ENCODE data around the gene TMEM200C.

DNA sequence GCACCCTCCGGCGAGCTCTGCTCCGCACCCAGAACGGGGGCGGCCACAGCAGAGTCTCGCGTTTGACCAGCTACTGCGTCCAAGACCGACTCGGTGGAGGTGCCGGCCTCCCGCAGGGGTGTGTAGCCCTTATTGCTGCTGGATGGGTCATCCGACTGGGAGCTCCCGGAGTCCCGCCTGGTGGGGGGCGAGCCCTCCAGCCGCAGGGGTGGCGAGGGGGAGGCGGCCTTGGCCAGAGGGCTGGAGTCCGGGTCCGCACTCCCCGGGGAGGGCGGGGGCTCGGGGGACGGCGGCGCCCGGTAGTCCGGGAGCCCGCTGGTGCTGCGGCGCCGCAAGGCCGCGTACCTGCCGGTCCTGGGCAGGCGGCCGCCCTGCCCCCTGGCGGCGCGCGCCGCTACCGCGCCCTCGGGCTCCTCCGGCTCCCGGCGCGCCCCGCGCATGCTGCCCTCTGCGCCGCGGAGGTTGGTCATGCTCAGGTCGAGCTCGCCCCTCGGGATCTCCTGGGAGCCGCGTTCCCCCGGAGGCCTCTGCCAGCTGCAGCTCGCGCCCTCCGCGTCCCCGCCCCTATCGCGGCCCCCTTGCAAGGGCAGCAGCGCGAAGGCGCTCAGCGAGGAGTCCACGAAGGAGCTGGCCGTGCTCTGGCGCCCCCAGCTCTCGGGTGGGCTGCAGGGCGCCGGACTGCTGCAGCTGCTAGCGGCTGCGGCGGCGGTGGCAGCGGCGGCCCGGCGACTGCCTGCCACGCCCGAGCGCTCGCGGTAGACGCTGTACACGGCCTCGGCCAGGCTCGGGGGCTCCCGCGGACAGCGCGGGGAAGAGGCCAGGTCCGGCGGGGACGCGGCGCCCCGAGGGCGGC is 4.8 kb downstream of the TMEM200C start:
- TF ChIP-seq EZH2 (IDR thresholded peaks at IDR 0.05; ENCODE audit: borderline replicate concordance, low read depth, low read length, severe bottlenecking) (peak; percentile 69), POLR2AphosphoS5 (IDR thresholded peaks at IDR 0.05; ENCODE audit: insufficient read depth, low read depth, low read length) (no peak), MYC (IDR thresholded peaks at IDR 0.05; ENCODE audit: low read depth, low read length) (no peak), POLR2A (IDR thresholded peaks at IDR 0.05; ENCODE audit: low read depth, low read length) (no peak)
- TF ChIP-seq, protein P1, sequence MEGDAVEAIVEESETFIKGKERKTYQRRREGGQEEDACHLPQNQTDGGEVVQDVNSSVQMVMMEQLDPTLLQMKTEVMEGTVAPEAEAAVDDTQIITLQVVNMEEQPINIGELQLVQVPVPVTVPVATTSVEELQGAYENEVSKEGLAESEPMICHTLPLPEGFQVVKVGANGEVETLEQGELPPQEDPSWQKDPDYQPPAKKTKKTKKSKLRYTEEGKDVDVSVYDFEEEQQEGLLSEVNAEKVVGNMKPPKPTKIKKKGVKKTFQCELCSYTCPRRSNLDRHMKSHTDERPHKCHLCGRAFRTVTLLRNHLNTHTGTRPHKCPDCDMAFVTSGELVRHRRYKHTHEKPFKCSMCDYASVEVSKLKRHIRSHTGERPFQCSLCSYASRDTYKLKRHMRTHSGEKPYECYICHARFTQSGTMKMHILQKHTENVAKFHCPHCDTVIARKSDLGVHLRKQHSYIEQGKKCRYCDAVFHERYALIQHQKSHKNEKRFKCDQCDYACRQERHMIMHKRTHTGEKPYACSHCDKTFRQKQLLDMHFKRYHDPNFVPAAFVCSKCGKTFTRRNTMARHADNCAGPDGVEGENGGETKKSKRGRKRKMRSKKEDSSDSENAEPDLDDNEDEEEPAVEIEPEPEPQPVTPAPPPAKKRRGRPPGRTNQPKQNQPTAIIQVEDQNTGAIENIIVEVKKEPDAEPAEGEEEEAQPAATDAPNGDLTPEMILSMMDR (IDR thresholded peaks at IDR 0.05; ENCODE audit: extremely low read depth in 1 of 2, insufficient read depth in 1 of 2, low read depth in 1 of 2, low read length in 2 of 2) = peak; percentile 33 to 58
- TF ChIP-seq, protein P2, sequence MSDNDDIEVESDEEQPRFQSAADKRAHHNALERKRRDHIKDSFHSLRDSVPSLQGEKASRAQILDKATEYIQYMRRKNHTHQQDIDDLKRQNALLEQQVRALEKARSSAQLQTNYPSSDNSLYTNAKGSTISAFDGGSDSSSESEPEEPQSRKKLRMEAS (IDR thresholded peaks at IDR 0.05; ENCODE audit: insufficient read depth, insufficient read length) = no peak
